ENCODE measurements around the gene CADPS. TPM values are rescaled to one million over a fixed set of nuclear protein-coding genes. Genes with fewer than 3 reads are reported as not detected.

The CADPS gene
- total RNA-seq, 1 experiment from 2014 or later: 0.48 TPM

- DNase-seq (ENCODE audit: low read depth): no peak
Observed at GRCh38 chr3:62375655-62376453, 499.4 kb downstream of the CADPS start.

GRCh38 chr3:62374341-62375218 is 500.6 kb downstream of the CADPS start:
- DNase-seq (ENCODE audit: low read depth): no peak

- no peak for DNase-seq (ENCODE audit: low read depth)
Observed at GRCh38 chr3:62373714-62374333, 501.4 kb downstream of the CADPS start.

- DNase-seq (ENCODE audit: low read depth): no peak
Observed at GRCh38 chr3:62373215-62373614, 502.0 kb downstream of the CADPS start, which contains the start of gene FEZF2. TSS of gene FEZF2 (minus strand) at chr3:62373550. CDS start at chr3:62372868, 682 bp downstream.

GRCh38 chr3:62372621-62373041 is 502.6 kb downstream of the CADPS start:
- DNase-seq (ENCODE audit: low read depth): no peak

- no peak for DNase-seq (ENCODE audit: low read depth)
Observed at GRCh38 chr3:62371720-62372591, 503.3 kb downstream of the CADPS start.

- DNase-seq (ENCODE audit: low read depth): no peak
Observed at GRCh38 chr3:62370858-62371719, 504.1 kb downstream of the CADPS start.

GRCh38 chr3:62370112-62370857 is 504.9 kb downstream of the CADPS start:
- no peak for DNase-seq (ENCODE audit: low read depth)

- no peak for DNase-seq (ENCODE audit: low read depth)
Observed at GRCh38 chr3:62369476-62369743, 505.8 kb downstream of the CADPS start.

- DNase-seq (ENCODE audit: low read depth): no peak
Observed at GRCh38 chr3:62368705-62369475, 506.3 kb downstream of the CADPS start.

- DNase-seq (ENCODE audit: low read depth): no peak
Observed at GRCh38 chr3:62368290-62368704, 506.9 kb downstream of the CADPS start.

- no peak for DNase-seq (ENCODE audit: low read depth)
Observed at GRCh38 chr3:62367763-62368195, 507.4 kb downstream of the CADPS start.

GRCh38 chr3:62366126-62366484 is 509.1 kb downstream of the CADPS start:
- DNase-seq (ENCODE audit: low read depth): no peak

GRCh38 chr3:62365391-62366125 is 509.7 kb downstream of the CADPS start:
- DNase-seq (ENCODE audit: low read depth): no peak

- no peak for DNase-seq (ENCODE audit: low read depth)
Observed at GRCh38 chr3:62364191-62364590, 511.0 kb downstream of the CADPS start.

GRCh38 chr3:62363275-62363674 is 511.9 kb downstream of the CADPS start:
- peak; percentile 46 for DNase-seq (ENCODE audit: low read depth)

GRCh38 chr3:62361824-62362223 is 513.4 kb downstream of the CADPS start:
- no peak for DNase-seq (ENCODE audit: low read depth)

- no peak for DNase-seq (ENCODE audit: low read depth)
Observed at GRCh38 chr3:62361261-62361660, 514.0 kb downstream of the CADPS start.
